Nephron (organoid): ENCODE measurements around the gene CCND1.

ENCODE experiments used
- H3K27ac Mint-ChIP-seq, 3 experiments: 2 replicates each; pipeline ENCODE4 v1.8.0; 2020; ENCODE audit warnings: mixed read lengths in 3 of 3, mild to moderate bottlenecking in 2 of 3, moderate library complexity in 1 of 3
- H3K27me3 Mint-ChIP-seq: 2 replicates; pipeline ENCODE4 v1.8.0; 2021; ENCODE audit warnings: low read depth, mild to moderate bottlenecking, moderate library complexity, mixed read lengths
- H3K36me3 Mint-ChIP-seq: 2 replicates; pipeline ENCODE4 v1.8.0; 2020; ENCODE audit warnings: low read depth, mixed read lengths
- H3K4me1 Mint-ChIP-seq: 2 replicates; pipeline ENCODE4 v1.8.0; 2020; ENCODE audit warnings: mixed read lengths
- H3K4me3 Mint-ChIP-seq, 3 experiments: 2 replicates each; pipeline ENCODE4 v1.8.0; 2020; ENCODE audit warnings: mild to moderate bottlenecking in 3 of 3, mixed read lengths in 3 of 3, moderate library complexity in 2 of 3
- H3K9me3 Mint-ChIP-seq: 2 replicates; pipeline ENCODE4 v1.8.0; 2020; ENCODE audit warnings: mixed read lengths
- TF ChIP-seq, protein P1 (sequence below), 3 experiments: fragments of 200-600 bp; sonication (generic); IDR thresholded peaks; one replicate each; pipeline ENCODE4 v1.5.0; 2021; ENCODE audit warnings: antibody characterized with exemption in 3 of 3; ENCODE audit not compliant: unreplicated experiment in 3 of 3

Gene CCND1

DNA sequence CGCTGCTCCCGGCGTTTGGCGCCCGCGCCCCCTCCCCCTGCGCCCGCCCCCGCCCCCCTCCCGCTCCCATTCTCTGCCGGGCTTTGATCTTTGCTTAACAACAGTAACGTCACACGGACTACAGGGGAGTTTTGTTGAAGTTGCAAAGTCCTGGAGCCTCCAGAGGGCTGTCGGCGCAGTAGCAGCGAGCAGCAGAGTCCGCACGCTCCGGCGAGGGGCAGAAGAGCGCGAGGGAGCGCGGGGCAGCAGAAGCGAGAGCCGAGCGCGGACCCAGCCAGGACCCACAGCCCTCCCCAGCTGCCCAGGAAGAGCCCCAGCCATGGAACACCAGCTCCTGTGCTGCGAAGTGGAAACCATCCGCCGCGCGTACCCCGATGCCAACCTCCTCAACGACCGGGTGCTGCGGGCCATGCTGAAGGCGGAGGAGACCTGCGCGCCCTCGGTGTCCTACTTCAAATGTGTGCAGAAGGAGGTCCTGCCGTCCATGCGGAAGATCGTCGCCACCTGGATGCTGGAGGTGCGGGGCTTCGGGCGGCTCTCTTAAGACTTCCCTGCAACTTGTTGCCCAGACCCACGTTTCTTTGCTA lies at the start of gene CCND1:
Gene CCND1, plus strand, starts transcription at position 162 of the 587 bp plus-strand sequence. Its CDS starts 158 bp downstream, at position 320.
- Mint-ChIP-seq H3K9me3 (no peaks in the 10 kb centered on the region), H3K27me3 (peaks cover 55% of the 10 kb centered on the region), H3K36me3 (peaks cover 4% of the 10 kb centered on the region), H3K4me3 (peak within 1 kb of the TSS; percentile 93 to 99 (median 94)), H3K27ac (peak within 1 kb of the TSS; percentile 94 to 96 (median 94)), H3K4me1 (peaks cover 33% of the 10 kb centered on the region)
- TF ChIP-seq, protein P1, sequence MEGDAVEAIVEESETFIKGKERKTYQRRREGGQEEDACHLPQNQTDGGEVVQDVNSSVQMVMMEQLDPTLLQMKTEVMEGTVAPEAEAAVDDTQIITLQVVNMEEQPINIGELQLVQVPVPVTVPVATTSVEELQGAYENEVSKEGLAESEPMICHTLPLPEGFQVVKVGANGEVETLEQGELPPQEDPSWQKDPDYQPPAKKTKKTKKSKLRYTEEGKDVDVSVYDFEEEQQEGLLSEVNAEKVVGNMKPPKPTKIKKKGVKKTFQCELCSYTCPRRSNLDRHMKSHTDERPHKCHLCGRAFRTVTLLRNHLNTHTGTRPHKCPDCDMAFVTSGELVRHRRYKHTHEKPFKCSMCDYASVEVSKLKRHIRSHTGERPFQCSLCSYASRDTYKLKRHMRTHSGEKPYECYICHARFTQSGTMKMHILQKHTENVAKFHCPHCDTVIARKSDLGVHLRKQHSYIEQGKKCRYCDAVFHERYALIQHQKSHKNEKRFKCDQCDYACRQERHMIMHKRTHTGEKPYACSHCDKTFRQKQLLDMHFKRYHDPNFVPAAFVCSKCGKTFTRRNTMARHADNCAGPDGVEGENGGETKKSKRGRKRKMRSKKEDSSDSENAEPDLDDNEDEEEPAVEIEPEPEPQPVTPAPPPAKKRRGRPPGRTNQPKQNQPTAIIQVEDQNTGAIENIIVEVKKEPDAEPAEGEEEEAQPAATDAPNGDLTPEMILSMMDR (IDR thresholded peaks at IDR 0.05; ENCODE audit: unreplicated experiment in 3 of 3): peak; percentile 21 to 25 (median 25)

DNA sequence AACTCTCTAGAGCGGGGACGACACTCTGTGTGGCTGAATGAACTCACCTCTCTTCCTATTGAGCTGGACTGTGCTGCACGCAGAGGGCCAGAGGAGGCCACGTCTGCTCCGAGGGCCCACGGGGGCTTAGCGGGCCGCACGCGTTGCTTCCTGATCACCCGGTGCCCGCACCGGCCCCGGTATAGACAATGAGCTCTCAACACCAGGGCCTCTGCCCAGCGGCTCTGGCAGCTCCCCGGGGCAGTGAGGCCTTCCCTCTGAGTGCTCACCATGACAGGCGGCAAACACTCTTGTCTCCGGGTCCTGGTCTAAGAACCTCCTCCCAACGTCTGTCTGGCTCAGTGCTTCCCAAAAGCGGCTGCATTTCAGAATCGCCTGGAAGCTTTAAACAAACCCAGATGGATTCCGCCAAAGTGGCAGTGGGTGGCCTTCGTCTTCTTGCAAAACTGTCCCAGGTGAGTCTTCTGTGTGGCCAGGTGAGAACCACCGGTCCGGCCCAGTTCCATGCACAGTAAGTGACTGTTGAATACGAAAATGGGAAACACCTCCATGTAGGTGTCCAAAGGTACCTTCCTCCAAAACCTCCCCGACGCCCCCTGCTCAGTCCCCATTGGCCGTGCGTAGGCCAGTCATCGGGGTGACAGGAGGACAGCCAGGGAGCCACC lies 47.8 kb upstream of the CCND1 start:
- no peak overlapping the region for H3K4me3 Mint-ChIP-seq
- no peaks in the 10 kb centered on the region for H3K4me1 Mint-ChIP-seq
- no peak overlapping the region for H3K27ac Mint-ChIP-seq
- H3K9me3 Mint-ChIP-seq: no peaks in the 10 kb centered on the region
- H3K27me3 Mint-ChIP-seq: peaks cover 8% of the 10 kb centered on the region
- TF ChIP-seq, protein P1 (IDR thresholded peaks at IDR 0.05; ENCODE audit: unreplicated experiment in 3 of 3): no peak
- H3K36me3 Mint-ChIP-seq: no peaks in the 10 kb centered on the region

DNA sequence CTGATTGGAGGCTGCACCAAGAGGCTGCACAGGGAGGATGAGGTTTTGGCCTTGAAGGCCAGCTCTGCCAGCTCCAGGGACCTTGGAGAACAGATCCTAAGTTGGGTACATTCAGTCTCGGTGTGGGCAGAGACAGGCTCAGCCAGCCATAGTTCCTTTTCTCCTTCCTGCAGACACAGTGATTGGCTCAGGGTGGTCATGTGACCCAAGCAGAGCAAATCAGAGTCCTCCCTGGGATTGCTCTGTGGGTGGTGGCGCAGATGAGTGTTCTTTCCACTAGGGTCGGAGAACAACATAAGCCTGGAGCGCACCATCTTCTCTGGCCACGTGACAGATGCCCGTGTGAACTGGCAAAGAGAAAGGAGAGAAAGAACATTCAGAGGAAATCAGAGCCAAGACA lies 47.1 kb upstream of the CCND1 start:
- H3K27me3 Mint-ChIP-seq: peaks cover 8% of the 10 kb centered on the region
- no peak overlapping the region for H3K27ac Mint-ChIP-seq
- H3K4me3 Mint-ChIP-seq: no peak overlapping the region
- no peaks in the 10 kb centered on the region for H3K4me1 Mint-ChIP-seq
- H3K9me3 Mint-ChIP-seq: no peaks in the 10 kb centered on the region
- TF ChIP-seq, protein P1 (IDR thresholded peaks at IDR 0.05; ENCODE audit: unreplicated experiment in 3 of 3): no peak
- H3K36me3 Mint-ChIP-seq: no peaks in the 10 kb centered on the region

DNA sequence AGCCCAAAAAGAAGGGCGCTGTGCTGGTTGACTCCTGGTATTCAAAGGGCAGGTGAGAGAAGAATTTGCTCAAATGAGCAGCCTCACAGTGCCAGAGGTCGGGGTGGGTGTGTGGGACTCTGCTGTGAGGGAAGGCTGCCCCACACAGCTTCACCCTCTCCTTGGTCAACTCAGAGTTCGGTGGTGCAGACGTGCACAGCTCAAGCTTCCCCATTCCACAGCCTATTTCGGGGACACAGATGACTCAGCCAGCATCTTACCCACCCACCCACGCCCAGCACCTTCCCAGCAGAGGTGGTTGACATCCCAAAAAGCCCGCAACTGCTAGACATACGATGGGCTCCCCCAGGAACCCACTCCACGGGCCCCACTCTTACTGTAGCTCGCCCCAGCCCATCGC lies 46.5 kb upstream of the CCND1 start:
- Mint-ChIP-seq H3K4me1 (no peaks in the 10 kb centered on the region), H3K4me3 (no peak overlapping the region), H3K36me3 (no peaks in the 10 kb centered on the region), H3K27me3 (peaks cover 5% of the 10 kb centered on the region), H3K27ac (no peak overlapping the region), H3K9me3 (no peaks in the 10 kb centered on the region)
- TF ChIP-seq, protein P1 (IDR thresholded peaks at IDR 0.05; ENCODE audit: unreplicated experiment in 3 of 3): no peak

DNA sequence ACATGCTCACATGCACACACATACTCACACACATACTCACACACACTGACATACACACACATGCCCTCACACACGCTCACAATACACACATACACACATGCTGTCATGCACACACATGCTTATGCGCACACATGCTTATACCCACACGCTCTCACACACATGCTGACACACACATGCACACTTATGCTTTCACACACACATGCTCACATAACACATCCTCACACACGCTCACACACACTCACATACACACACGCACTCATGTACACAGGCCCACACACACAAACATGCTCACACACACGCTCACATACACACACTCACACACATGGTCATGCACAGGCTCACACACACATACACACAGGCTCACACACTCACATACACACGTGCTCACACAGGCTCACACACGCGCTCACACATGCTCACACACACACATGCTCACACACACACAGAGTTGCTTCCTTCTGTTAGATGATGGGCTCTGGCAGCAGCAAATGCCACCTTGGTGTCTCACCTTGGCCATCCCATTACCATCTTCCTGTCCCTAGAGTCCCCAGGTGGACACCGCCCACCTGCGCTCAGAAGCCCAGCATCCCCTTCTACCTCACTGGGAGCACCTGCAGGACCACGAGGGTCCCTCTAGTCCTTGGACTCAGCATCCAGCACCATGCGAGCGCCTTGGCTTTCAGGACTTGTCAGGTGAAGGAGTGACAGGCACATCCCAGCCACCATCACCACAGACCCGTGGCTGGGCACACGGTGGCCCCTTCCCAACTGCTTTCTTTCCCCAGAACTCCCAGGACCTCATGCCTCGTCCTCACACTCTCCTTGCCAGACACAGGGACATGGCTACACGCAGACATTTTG lies 44.9 kb upstream of the CCND1 start:
- H3K9me3 Mint-ChIP-seq: peaks cover 1% of the 10 kb centered on the region
- H3K27me3 Mint-ChIP-seq: peaks cover 14% of the 10 kb centered on the region
- peaks cover 5% of the 10 kb centered on the region for H3K4me1 Mint-ChIP-seq
- H3K4me3 Mint-ChIP-seq: no peak overlapping the region
- no peak overlapping the region for H3K27ac Mint-ChIP-seq
- TF ChIP-seq, protein P1 (IDR thresholded peaks at IDR 0.05; ENCODE audit: unreplicated experiment in 3 of 3): no peak
- H3K36me3 Mint-ChIP-seq: no peaks in the 10 kb centered on the region
